ENCODE data around the gene GAB2. TPM values are rescaled to one million over a fixed set of nuclear protein-coding genes. Genes with fewer than 3 reads are reported as not detected.
A peak's percentile ranks its signal among the peaks of the same experiment; 100 is the strongest.
"Not testable (repeated sequence)": the region's sequence is repeated elsewhere in the genome, so short reads cannot be mapped to it uniquely, and the experiment has no call there.

The GAB2 gene
- total RNA-seq, 2 donors from 2014 or later = 6.5 to 11.4 TPM

DNA sequence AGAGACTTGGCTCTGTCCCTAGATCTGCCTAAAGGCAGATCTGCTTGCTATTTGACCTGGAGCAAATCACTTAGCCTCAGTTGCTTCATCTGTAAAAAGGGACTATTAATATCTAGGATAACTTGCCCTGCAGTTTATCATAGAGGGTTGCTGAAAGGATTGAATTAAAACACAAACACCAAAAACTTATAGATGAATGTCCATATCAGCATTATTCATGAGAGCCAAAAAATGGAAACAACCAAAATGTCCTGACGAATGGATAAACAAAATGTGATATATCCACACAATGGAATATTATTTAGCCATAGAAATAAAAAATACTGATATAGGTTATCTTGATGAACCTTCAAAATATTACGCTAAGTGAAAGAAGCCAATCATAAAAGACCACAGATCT is 161.7 kb downstream of the GAB2 start:
- ATAC-seq (replicated peaks) = no peak
- Mint-ChIP-seq H3K9me3 (no peaks in the 10 kb centered on the region), H3K4me1 (no peaks in the 10 kb centered on the region), H3K27ac (no peak overlapping the region), H3K4me3 (no peak overlapping the region), H3K36me3 (ENCODE audit: low read depth) (no peaks in the 10 kb centered on the region), H3K27me3 (no peaks in the 10 kb centered on the region)

DNA sequence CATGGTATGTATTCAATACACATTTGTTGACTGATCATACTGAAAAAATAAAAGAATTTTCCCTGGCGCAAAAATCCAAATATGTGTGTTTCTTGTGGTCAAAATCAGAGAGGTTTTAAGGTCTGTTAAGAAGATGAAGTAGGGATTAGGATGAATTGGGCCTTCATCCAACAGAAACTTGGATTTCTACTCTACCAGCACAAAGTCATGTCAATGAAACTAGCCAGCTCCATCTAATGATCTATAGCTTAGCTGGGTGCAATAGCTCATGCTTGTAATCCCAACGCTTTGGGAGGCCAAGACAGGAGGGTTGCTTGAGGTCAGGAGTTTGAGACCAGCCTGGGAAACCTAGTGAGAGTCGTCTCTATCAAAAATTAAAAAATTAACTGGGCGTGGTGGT is 163.4 kb downstream of the GAB2 start:
- H3K27me3 Mint-ChIP-seq = no peaks in the 10 kb centered on the region
- no peak overlapping the region for H3K27ac Mint-ChIP-seq
- ATAC-seq (replicated peaks) = no peak
- H3K36me3 Mint-ChIP-seq (ENCODE audit: low read depth) = no peaks in the 10 kb centered on the region
- H3K9me3 Mint-ChIP-seq = no peaks in the 10 kb centered on the region
- H3K4me3 Mint-ChIP-seq = no peak overlapping the region
- H3K4me1 Mint-ChIP-seq = no peaks in the 10 kb centered on the region

DNA sequence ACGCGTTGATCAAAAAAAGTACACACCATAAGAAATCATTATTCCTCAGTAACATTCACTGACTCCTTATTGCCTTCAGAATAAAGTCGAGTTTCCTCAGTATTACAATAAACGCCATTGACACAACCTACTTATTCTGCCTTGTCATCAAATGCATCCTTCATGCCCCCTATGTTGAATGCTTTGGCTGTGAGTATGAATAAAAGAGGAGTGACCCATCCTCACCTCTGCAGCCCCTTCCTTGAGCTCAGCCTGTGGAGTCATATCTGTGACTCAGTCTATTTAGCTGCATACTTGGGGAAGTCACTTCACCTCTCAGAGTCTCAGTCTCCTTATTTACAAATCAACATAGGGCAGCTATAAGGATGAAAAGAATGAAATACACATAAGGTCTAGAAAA is 163.8 kb downstream of the GAB2 start:
- Mint-ChIP-seq H3K4me3 (no peak overlapping the region), H3K9me3 (no peaks in the 10 kb centered on the region), H3K27me3 (no peaks in the 10 kb centered on the region), H3K4me1 (no peaks in the 10 kb centered on the region), H3K27ac (no peak overlapping the region), H3K36me3 (ENCODE audit: low read depth) (no peaks in the 10 kb centered on the region)
- ATAC-seq (replicated peaks) = no peak

DNA sequence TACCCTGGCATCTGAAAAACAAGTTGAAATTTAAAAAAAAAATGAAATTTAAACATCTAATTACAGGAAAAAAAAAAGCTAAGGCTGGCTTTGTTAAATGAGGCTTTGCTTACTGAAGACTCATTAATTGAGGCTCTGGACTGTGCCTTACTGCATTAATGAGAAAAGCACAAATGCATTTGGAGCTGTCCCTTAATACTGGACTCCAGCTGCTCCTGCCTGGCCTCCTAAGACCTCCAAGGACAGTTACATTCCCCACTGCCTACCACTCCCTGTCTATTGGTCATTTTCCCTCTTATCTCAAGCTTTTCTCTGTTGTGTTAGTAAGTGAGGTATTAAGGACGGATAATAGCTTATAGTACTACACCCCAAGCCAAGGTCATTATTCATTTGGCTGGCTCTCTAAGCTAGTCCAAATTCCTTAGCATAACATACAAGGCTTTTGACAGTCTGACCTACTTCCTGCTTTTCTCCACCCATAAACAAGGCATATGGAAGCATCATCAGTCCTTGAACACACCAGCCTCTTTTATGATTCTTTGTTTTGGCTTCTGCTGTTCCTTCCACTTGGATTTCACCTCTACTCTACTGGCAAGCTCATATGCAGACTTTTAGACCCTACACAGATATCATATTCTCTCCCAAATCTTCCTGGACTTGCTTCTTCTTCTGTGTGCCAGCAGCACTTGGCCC is 166.4 kb downstream of the GAB2 start:
- H3K9me3 Mint-ChIP-seq = no peaks in the 10 kb centered on the region

DNA sequence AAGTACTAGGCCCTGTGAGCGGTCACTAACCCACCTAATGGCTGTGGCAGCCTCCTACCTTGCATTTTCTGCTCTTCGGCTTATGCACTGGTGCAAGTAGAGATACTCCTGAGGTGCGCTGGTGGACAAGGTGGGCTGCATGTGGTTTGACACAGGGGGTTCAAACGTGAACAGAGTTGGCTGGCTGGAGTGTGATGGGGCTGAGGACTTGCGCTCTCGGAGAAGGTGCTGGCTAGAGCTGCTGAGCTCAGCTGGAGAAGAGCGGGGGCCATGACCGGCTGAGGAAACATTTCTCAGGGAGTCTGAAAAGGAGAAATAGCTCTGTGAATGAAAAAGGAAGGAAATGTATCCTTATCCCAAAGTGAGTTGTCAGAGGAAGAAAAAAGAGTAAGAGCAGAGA is 167.5 kb downstream of the GAB2 start:
- no peak for ATAC-seq (replicated peaks)
- no peaks in the 10 kb centered on the region for H3K27me3 Mint-ChIP-seq
- H3K4me3 Mint-ChIP-seq = no peak overlapping the region
- no peaks in the 10 kb centered on the region for H3K9me3 Mint-ChIP-seq
- no peaks in the 10 kb centered on the region for H3K4me1 Mint-ChIP-seq
- no peaks in the 10 kb centered on the region for H3K36me3 Mint-ChIP-seq (ENCODE audit: low read depth)
- H3K27ac Mint-ChIP-seq = peak overlapping the region; percentile 31

More for the DNA sequence above, 166.4 kb downstream of the GAB2 start:
- no peak overlapping the region for H3K27ac Mint-ChIP-seq
- H3K4me3 Mint-ChIP-seq = no peak overlapping the region
- H3K36me3 Mint-ChIP-seq (ENCODE audit: low read depth) = no peaks in the 10 kb centered on the region
- H3K27me3 Mint-ChIP-seq = no peaks in the 10 kb centered on the region
- no peak for ATAC-seq (replicated peaks)
- no peaks in the 10 kb centered on the region for H3K4me1 Mint-ChIP-seq

DNA sequence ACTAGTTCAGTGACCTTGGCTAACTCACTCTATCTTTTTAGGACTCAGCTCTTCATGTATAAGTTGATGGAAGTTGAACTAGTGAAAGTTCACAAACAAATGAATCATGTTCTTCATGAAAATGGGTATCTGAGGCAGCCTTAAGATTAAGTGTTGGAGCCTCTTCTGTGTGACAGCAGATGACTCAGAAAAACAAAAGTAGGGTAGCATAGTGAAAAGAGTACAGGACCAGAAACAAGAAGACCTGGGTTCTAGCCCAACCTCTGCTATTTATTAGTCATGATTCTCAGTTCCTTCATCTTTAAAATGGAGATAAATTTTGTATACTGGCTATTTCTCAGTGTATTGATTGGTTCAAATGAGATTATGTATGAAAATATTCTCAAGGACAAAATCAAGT is 168.7 kb downstream of the GAB2 start:
- peak; percentile 65 for ATAC-seq (replicated peaks)
- H3K36me3 Mint-ChIP-seq (ENCODE audit: low read depth) = no peaks in the 10 kb centered on the region
- no peaks in the 10 kb centered on the region for H3K27me3 Mint-ChIP-seq
- H3K4me1 Mint-ChIP-seq = no peaks in the 10 kb centered on the region
- no peak overlapping the region for H3K4me3 Mint-ChIP-seq
- H3K9me3 Mint-ChIP-seq = no peaks in the 10 kb centered on the region
- H3K27ac Mint-ChIP-seq = no peak overlapping the region

DNA sequence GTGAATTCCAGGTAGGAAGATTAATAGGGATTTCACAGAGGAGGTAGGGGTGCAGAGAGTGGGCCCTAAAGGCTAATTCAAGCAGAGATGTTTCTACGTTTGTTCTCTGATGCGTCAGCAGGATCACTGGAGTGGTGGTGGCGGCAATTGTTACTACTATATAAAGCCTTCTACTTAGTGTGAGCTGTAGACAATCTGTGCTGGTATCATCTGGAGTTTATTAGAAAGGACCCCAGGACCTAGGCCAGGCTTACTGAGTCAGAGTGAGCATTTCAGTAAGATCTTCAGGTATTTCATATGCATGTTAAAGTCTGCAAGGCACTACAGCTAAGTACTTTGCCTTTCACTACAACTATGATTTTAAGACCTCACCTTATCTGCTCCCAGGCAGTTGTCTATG is 169.4 kb downstream of the GAB2 start:
- Mint-ChIP-seq H3K4me3 (no peak overlapping the region), H3K36me3 (ENCODE audit: low read depth) (no peaks in the 10 kb centered on the region), H3K4me1 (no peaks in the 10 kb centered on the region), H3K9me3 (no peaks in the 10 kb centered on the region), H3K27ac (no peak overlapping the region), H3K27me3 (no peaks in the 10 kb centered on the region)
- ATAC-seq (replicated peaks) = no peak

DNA sequence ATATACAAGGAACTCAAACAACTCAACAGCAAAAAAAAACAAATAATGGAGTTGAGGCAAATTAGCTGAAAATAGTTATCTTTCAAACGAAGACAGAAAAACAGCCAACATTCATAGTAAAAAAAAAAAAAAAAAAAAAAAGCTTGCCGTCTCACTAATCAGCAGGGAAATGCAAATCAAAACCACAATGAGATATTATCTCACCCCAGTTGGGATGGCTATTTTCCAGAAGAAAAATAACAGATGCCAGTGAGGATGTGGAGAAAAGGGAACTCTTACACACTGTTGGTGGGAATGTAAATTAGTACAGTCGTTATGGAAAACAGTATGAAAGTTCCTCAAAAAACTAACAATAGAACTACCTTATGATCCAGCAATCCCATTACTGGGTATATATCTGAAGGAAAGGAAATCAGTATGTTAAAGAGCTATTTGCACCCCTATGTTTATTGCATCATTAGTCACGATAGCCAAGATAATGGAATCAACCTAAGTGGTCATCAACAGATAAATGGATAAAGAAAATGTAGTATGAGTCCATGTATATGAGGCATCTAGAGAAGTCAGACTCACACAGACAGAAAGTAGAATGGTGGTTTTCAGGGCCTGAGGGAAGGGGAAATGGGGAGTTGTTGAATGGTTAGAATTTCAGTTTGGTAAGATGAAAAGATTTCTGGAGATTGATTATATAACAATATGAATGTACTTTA is 172.9 kb downstream of the GAB2 start:
- Mint-ChIP-seq H3K9me3 (peaks cover 7% of the 10 kb centered on the region), H3K4me1 (no peaks in the 10 kb centered on the region), H3K27ac (no peak overlapping the region), H3K4me3 (no peak overlapping the region), H3K36me3 (ENCODE audit: low read depth) (no peaks in the 10 kb centered on the region), H3K27me3 (no peaks in the 10 kb centered on the region)
- peak; percentile 35 for ATAC-seq (replicated peaks)

DNA sequence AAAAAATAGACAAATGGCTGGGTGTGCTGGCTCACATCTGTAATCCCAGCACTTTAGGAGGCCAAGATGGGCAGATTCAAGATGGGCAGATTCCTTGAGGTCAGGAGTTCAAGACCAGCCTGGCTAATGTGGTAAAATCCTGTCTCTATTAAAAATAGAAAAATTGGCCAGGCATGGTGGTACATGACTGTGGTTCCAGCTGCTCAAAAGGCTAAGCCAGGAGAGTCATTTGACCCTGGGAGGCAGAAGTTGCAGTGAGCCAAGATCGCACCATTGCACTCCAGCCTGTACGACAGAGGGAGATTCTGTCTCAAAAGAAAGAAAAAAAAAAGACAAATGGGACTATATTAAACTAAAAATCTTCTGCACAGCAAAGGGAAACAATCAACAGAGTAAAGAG is 173.5 kb downstream of the GAB2 start:
- H3K4me1 Mint-ChIP-seq = no peaks in the 10 kb centered on the region
- H3K4me3 Mint-ChIP-seq = no peak overlapping the region
- H3K27me3 Mint-ChIP-seq = no peaks in the 10 kb centered on the region
- no peak overlapping the region for H3K27ac Mint-ChIP-seq
- ATAC-seq (replicated peaks) = no peak
- peaks cover 7% of the 10 kb centered on the region for H3K9me3 Mint-ChIP-seq
- H3K36me3 Mint-ChIP-seq (ENCODE audit: low read depth) = no peaks in the 10 kb centered on the region

DNA sequence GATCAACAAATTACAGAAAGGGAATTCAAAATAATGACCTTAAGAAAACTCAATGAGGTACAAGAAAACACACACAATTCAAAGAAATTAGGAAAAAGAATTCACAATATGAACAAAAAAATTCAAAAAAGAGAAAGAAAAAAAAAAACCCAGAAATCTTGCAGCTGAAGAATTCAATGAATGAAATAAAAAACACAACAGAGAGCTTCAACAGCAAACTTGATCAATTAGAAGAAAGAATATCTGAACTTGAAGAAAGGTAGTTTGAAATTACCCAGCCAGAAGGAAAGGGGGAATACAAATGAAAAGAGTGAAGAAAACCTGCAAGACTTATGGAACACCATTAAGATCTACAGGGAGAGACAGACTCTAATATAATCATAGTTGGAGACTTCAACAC is 176.1 kb downstream of the GAB2 start:
- H3K36me3 Mint-ChIP-seq (ENCODE audit: low read depth) = no peaks in the 10 kb centered on the region
- no peak for ATAC-seq (replicated peaks)

DNA sequence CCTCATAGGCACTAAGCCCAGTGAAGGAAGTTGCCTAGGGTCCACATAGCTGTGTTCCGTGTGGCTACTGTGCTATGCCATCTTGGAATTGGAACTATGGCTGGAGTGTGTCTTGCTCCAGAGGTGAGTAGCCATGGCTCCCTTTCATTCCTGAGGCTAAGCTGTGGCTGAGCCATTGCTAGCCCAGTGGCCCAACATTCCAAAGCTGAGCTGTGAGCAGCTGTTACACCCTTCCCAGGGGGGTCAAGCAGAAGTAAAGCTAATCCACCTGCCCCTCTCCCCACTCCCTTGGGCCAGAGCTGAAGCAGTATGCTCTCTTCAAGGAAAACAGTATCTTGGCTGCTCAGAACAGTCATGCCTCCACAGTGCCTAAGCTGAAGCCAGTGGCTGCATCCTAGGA is 177.8 kb downstream of the GAB2 start:
- no peak overlapping the region for H3K4me3 Mint-ChIP-seq
- no peak for ATAC-seq (replicated peaks)
- H3K9me3 Mint-ChIP-seq = peaks cover 11% of the 10 kb centered on the region
- H3K4me1 Mint-ChIP-seq = no peaks in the 10 kb centered on the region
- no peaks in the 10 kb centered on the region for H3K36me3 Mint-ChIP-seq (ENCODE audit: low read depth)
- H3K27ac Mint-ChIP-seq = no peak overlapping the region
- no peaks in the 10 kb centered on the region for H3K27me3 Mint-ChIP-seq

More for the DNA sequence above, 176.1 kb downstream of the GAB2 start:
- Mint-ChIP-seq H3K27me3 (no peaks in the 10 kb centered on the region), H3K9me3 (peaks cover 11% of the 10 kb centered on the region), H3K4me3 (no peak overlapping the region), H3K4me1 (no peaks in the 10 kb centered on the region), H3K27ac (no peak overlapping the region)

DNA sequence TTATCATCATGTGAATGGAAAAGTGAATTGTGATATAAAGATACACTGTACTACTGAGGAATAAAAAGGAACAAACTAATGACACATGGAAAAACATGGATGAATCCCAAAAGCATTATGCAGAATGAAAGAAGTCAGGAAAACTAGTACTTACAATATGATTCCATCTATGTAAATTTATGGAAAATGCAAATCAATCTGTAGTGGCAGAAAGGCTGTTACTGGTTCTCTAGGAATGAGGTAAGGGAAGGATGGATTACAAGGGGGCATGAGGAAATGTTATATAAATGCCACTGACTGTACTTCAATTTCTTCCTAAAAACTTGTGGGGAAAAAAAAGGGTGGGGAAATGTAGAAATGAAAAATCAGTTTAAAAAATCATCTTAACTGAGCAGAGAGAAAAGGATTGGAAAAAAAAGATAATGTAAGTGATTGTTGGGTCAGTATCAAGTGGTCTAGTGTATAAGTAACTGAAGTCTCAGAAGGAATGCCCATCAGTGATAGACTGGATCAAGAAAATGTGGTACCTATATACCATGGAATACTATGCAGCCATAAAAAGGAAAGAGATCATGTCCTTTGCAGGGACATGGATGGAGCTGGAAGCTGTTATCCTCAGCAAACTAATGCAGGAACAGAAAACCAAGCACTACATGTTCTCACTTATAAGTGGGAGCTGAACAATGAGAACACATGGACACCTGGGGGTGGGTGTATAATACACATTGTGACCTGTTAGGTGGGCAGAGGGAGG is 180.2 kb downstream of the GAB2 start:
- Mint-ChIP-seq H3K4me1 (no peaks in the 10 kb centered on the region), H3K27ac (no peak overlapping the region), H3K4me3 (no peak overlapping the region), H3K9me3 (peaks cover 11% of the 10 kb centered on the region), H3K36me3 (ENCODE audit: low read depth) (no peaks in the 10 kb centered on the region), H3K27me3 (no peaks in the 10 kb centered on the region)
- ATAC-seq (replicated peaks) = no peak

DNA sequence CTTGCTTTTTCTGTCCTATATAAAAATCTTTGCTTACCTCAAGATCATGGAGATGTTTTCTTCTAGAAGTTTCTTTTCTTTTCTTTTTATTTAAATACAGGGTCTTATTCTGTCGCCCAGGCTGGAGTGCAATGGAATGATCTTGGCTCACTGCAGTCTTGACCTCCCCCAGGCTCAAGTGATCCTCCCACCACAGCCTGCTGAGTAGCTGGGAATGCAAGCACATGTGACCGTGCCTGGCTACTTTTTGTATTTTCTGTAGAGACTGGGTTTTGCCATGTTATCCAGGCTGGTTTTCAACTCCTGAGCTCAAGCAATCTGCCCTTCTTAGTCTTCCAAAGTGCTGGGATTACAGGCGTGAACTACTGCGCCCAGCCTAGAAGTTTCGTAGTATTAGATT is 183.6 kb downstream of the GAB2 start:
- H3K4me3 Mint-ChIP-seq = no peak overlapping the region
- no peak for ATAC-seq (replicated peaks)
- peaks cover 5% of the 10 kb centered on the region for H3K9me3 Mint-ChIP-seq
- no peaks in the 10 kb centered on the region for H3K36me3 Mint-ChIP-seq (ENCODE audit: low read depth)
- H3K27me3 Mint-ChIP-seq = no peaks in the 10 kb centered on the region
- no peak overlapping the region for H3K27ac Mint-ChIP-seq
- no peaks in the 10 kb centered on the region for H3K4me1 Mint-ChIP-seq

DNA sequence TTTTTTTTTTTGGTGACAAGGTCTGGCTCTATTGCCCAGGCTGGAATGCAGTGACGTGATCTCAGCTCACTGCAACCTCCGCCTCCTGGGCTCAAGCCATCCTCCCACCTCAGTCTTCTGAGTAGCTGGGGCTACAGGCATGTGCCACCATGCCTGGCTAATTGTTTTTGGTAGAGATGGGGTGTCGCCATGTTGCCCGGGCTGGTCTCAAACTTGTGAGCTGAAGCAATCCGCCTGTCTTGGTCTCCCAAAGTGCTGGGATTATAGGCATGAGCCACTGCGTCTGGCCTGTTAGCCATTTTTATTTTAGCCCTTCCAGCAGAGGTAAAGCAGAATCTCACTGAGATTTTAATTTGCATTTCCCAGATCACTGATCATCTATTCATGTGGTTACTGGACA is 184.6 kb downstream of the GAB2 start:
- H3K4me3 Mint-ChIP-seq; H3K27me3 Mint-ChIP-seq; ATAC-seq (replicated peaks); H3K27ac Mint-ChIP-seq; H3K9me3 Mint-ChIP-seq; H3K4me1 Mint-ChIP-seq; H3K36me3 Mint-ChIP-seq (ENCODE audit: low read depth): not testable (repeated sequence)

DNA sequence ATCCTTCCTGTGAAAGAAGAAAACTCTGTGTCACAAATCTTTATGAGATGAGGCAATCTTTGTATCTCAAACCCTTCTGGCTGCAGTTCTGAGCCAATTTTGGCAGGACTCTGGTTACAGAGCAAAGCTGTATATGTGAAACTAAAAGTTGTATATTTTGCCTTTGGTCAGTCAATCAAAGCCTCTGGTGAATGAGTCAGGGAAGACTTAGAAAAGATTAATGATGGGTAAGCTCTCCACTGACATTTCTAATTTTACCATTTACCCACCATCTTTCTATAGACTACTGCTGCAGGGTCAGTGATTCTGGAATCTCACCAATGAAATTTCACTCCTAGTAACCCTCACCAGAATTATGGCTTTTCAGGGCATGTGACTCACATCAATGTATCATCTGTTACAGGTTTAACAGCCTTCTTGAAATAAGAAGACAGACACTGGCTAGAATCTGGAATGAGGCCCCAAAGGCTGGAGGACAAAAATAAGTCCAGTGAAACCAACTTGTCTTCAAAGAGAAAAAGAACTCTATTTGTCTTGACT is 185.6 kb downstream of the GAB2 start:
- no peak for ATAC-seq (replicated peaks)
- Mint-ChIP-seq H3K4me3 (no peak overlapping the region), H3K27ac (no peak overlapping the region), H3K36me3 (ENCODE audit: low read depth) (no peaks in the 10 kb centered on the region), H3K9me3 (no peaks in the 10 kb centered on the region), H3K27me3 (no peaks in the 10 kb centered on the region), H3K4me1 (no peaks in the 10 kb centered on the region)
